Measurements from ENCODE around the gene TSPAN14. TPM values are rescaled to one million over a fixed set of nuclear protein-coding genes. Genes with fewer than 3 reads are reported as not detected.

The TSPAN14 gene
- total RNA-seq, 6 donors from 2014 or later: 52.1 to 157 (median 111) TPM

- ATAC-seq (ENCODE audit: low FRiP score in 2 of 2) (no peak), DNase-seq (peak; percentile 56 to 73)
- WGBS, 2 donors: 32 to 41% methylated on average over 7 to 10 of the region's 14 CpGs
- H3K4me3 ChIP-seq: peak overlapping the region in 3 of 4 donors; percentile 11 to 33 (median 27)
- H3K9me3 ChIP-seq: no peaks in the 10 kb centered on the region
- H3K4me1 ChIP-seq: peaks cover 98 to 100% (median 100%) of the 10 kb centered on the region in 4 donors
- H3K36me3 ChIP-seq: peaks cover 0 to 14% (median 1%) of the 10 kb centered on the region in 4 donors
- TF ChIP-seq POLR2A (IDR thresholded peaks at IDR 0.05): peak in 1 of 4 donors; percentile 30
- TF ChIP-seq EP300 (IDR thresholded peaks at IDR 0.05): no peak
- no peak for TF ChIP-seq POLR2AphosphoS5 (IDR thresholded peaks at IDR 0.05)
- TF ChIP-seq CTCF (IDR thresholded peaks at IDR 0.05): no peak
- peak overlapping the region; percentile 98 to 100 (median 99) for H3K27ac ChIP-seq
- no peaks in the 10 kb centered on the region for H3K27me3 ChIP-seq
Measured at GRCh38 chr10:80464557-80465450, 10.7 kb downstream of the TSPAN14 start.

GRCh38 chr10:80465451-80465835 lies 11.3 kb downstream of the TSPAN14 start:
- Histone ChIP-seq H3K4me3 (peak overlapping the region in 3 of 4 donors; percentile 11 to 33 (median 27)), H3K4me1 (peaks cover 98 to 100% (median 100%) of the 10 kb centered on the region in 4 donors), H3K36me3 (peaks cover 0 to 21% (median 3%) of the 10 kb centered on the region in 4 donors), H3K9me3 (no peaks in the 10 kb centered on the region), H3K27ac (peak overlapping the region; percentile 98 to 100 (median 99)), H3K27me3 (no peaks in the 10 kb centered on the region)
- 28 to 29% methylated on average over 3 of the region's 3 CpGs for WGBS, 2 donors
- DNase-seq: no peak
- ATAC-seq (ENCODE audit: low FRiP score in 2 of 2): no peak
- TF ChIP-seq POLR2A (IDR thresholded peaks at IDR 0.05): no peak
- no peak for TF ChIP-seq CTCF (IDR thresholded peaks at IDR 0.05)
- no peak for TF ChIP-seq POLR2AphosphoS5 (IDR thresholded peaks at IDR 0.05)
- TF ChIP-seq EP300 (IDR thresholded peaks at IDR 0.05): no peak

GRCh38 chr10:80465839-80466590 lies 11.9 kb downstream of the TSPAN14 start:
- no peak for ATAC-seq (ENCODE audit: low FRiP score in 2 of 2)
- TF ChIP-seq POLR2AphosphoS5 (IDR thresholded peaks at IDR 0.05): no peak
- TF ChIP-seq EP300 (IDR thresholded peaks at IDR 0.05): no peak
- no peak for TF ChIP-seq POLR2A (IDR thresholded peaks at IDR 0.05)
- no peak for TF ChIP-seq CTCF (IDR thresholded peaks at IDR 0.05)
- Histone ChIP-seq H3K27me3 (no peaks in the 10 kb centered on the region), H3K4me1 (peaks cover 98 to 100% (median 100%) of the 10 kb centered on the region in 4 donors), H3K36me3 (peaks cover 0 to 26% (median 3%) of the 10 kb centered on the region in 4 donors), H3K27ac (peak overlapping the region; percentile 98 to 100 (median 99)), H3K9me3 (no peaks in the 10 kb centered on the region), H3K4me3 (peak overlapping the region in 1 of 4 donors; percentile 27)
- DNase-seq: no peak
- 73 to 76% methylated on average over 10 of the region's 10 CpGs for WGBS, 2 donors

GRCh38 chr10:80466724-80467326 lies 12.7 kb downstream of the TSPAN14 start:
- no peaks in the 10 kb centered on the region for H3K27me3 ChIP-seq
- no peak for TF ChIP-seq POLR2AphosphoS5 (IDR thresholded peaks at IDR 0.05)
- TF ChIP-seq CTCF (IDR thresholded peaks at IDR 0.05): no peak
- no peak for TF ChIP-seq EP300 (IDR thresholded peaks at IDR 0.05)
- no peak for TF ChIP-seq POLR2A (IDR thresholded peaks at IDR 0.05)
- H3K4me3 ChIP-seq: peak overlapping the region in 1 of 4 donors; percentile 27
- ATAC-seq (ENCODE audit: low FRiP score in 2 of 2) (no peak), DNase-seq (no peak)
- H3K27ac ChIP-seq: peak overlapping the region; percentile 98 to 100 (median 99)
- H3K9me3 ChIP-seq: no peaks in the 10 kb centered on the region
- peaks cover 0 to 33% (median 5%) of the 10 kb centered on the region in 4 donors for H3K36me3 ChIP-seq
- WGBS, 2 donors: 36 to 47% methylated on average over 10 of the region's 10 CpGs
- H3K4me1 ChIP-seq: peaks cover 96 to 100% (median 100%) of the 10 kb centered on the region in 4 donors
